Lung (tissue), 12 donors: ENCODE measurements around the gene ABHD17B. TPM values are rescaled to one million over a fixed set of nuclear protein-coding genes. Genes with fewer than 3 reads are reported as not detected.

ENCODE experiments used
- ATAC-seq: fragments of 200-7000 bp; cut with Tn5 transposase; one replicate; pipeline ENCODE4 v1.9.1; 2020; ENCODE audit warnings: moderate number of reproducible peaks; ENCODE audit not compliant: insufficient read depth, low FRiP score
- DNase-seq, 3 donors: peaks; one replicate each; pipeline ENCODE4 v3.0.0-alpha.2; 2013 to 2017
- H3K27ac ChIP-seq, 2 donors: one replicate each; pipeline ENCODE4 v1.5.1; 2013; ENCODE audit warnings: mild to moderate bottlenecking in 2 of 2, moderate library complexity in 2 of 2, control low read depth in 1 of 2, inconsistent platforms in 1 of 2, low read depth in 1 of 2, low read length in 1 of 2
- H3K27me3 ChIP-seq, 3 donors: one replicate each; pipeline ENCODE4 v1.5.1; 2013; ENCODE audit warnings: low read length in 2 of 3; ENCODE audit not compliant: control insufficient read depth in 3 of 3, insufficient read depth in 3 of 3
- H3K36me3 ChIP-seq, 4 donors: one replicate each; pipeline ENCODE4 v1.5.1; 2013; ENCODE audit warnings: low read length in 4 of 4, mild to moderate bottlenecking in 1 of 4, moderate library complexity in 1 of 4; ENCODE audit not compliant: control insufficient read depth in 4 of 4, insufficient read depth in 4 of 4
- H3K4me1 ChIP-seq, 5 donors: one replicate each; pipeline ENCODE4 v1.5.1; 2013; ENCODE audit warnings: low read length in 5 of 5, mild to moderate bottlenecking in 2 of 5, moderate library complexity in 1 of 5; ENCODE audit not compliant: control insufficient read depth in 5 of 5, insufficient read depth in 5 of 5
- H3K4me3 ChIP-seq: one replicate; pipeline ENCODE4 v1.5.1; 2013; ENCODE audit warnings: mild to moderate bottlenecking, control low read depth, moderate library complexity
- H3K9ac ChIP-seq, 2 donors: one replicate each; pipeline ENCODE4 v1.5.1; 2013; ENCODE audit warnings: low read length in 2 of 2, control low read depth in 1 of 2; ENCODE audit not compliant: insufficient read depth in 1 of 2
- H3K9me3 ChIP-seq, 4 donors: one replicate each; pipeline ENCODE4 v1.5.1; 2013; ENCODE audit warnings: low read length in 3 of 4, mild to moderate bottlenecking in 1 of 4, moderate library complexity in 1 of 4; ENCODE audit not compliant: control insufficient read depth in 4 of 4, insufficient read depth in 3 of 4
- CTCF ChIP-seq: IDR thresholded peaks from 2 replicates; pipeline ENCODE4 v1.5.1; 2012; ENCODE audit warnings: mild to moderate bottlenecking; ENCODE audit errors: control extremely low read depth, extremely low read depth
- WGBS, 2 donors: extraction: QIAGEN DNeasy Blood & Tissue Kit; methylation state at CpG; one replicate each; pipeline ENCODE4 v1.1.7; 2013; 5-methylcytosine and 5-hydroxymethylcytosine counted together
- polyA plus RNA-seq, 2 donors: library from polyadenylated mRNA; stranded (reverse); fragments of 200-250 nt; gene quantifications; one replicate each; pipeline ENCODE4 v1.2.1, GENCODE V29; 2013
- total RNA-seq, 2 donors: library from RNA; depleted of rRNA in 1 of 2; stranded (reverse); fragments of >200 nt in 1 of 2; gene quantifications; one replicate each; pipeline ENCODE4 v1.2.1, GENCODE V29; 2014 to 2021
- donor health status: control.
- donor health status: control.
- donor health status: Bipolar disorder and iron deficiency.
- donor health status: healthy.
- donor health status: DM: yes; HTN: yes; CAD: no.

The ABHD17B gene
- total and polyA plus RNA-seq, 4 donors: 3.2 to 37.7 (median 13.8) TPM

GRCh38 chr9:71859939-71860338 is 51.1 kb downstream of the ABHD17B start:
- ATAC-seq (no peak), DNase-seq (no peak)
- Histone ChIP-seq H3K9me3 (peaks cover 0 to 10% (median 5%) of the 10 kb centered on the region in 4 donors), H3K27me3 (no peaks in the 10 kb centered on the region), H3K4me1 (no peaks in the 10 kb centered on the region), H3K27ac (no peak overlapping the region), H3K4me3 (no peak overlapping the region), H3K9ac (no peak overlapping the region), H3K36me3 (no peaks in the 10 kb centered on the region)
- TF ChIP-seq CTCF: no peak
- WGBS, 2 donors: 98% methylated on average over 3 of the region's 3 CpGs

GRCh38 chr9:71858812-71859211 is 52.2 kb downstream of the ABHD17B start:
- H3K4me1 ChIP-seq: no peaks in the 10 kb centered on the region
- no peak for DNase-seq
- H3K27me3 ChIP-seq: no peaks in the 10 kb centered on the region
- ATAC-seq: no peak
- H3K27ac ChIP-seq: no peak overlapping the region
- no peak overlapping the region for H3K4me3 ChIP-seq
- H3K36me3 ChIP-seq: no peaks in the 10 kb centered on the region
- H3K9me3 ChIP-seq: peaks cover 0 to 10% (median 5%) of the 10 kb centered on the region in 4 donors
- no peak overlapping the region for H3K9ac ChIP-seq
- TF ChIP-seq CTCF: no peak

GRCh38 chr9:71858102-71858798 is 52.7 kb downstream of the ABHD17B start:
- 78 to 92% methylated on average over 2 of the region's 2 CpGs for WGBS, 2 donors
- no peak for ATAC-seq
- Histone ChIP-seq H3K9me3 (peaks cover 0 to 10% (median 5%) of the 10 kb centered on the region in 4 donors), H3K27me3 (no peaks in the 10 kb centered on the region), H3K36me3 (no peaks in the 10 kb centered on the region), H3K9ac (no peak overlapping the region), H3K4me3 (no peak overlapping the region), H3K27ac (no peak overlapping the region), H3K4me1 (no peaks in the 10 kb centered on the region)
- TF ChIP-seq CTCF: no peak
- no peak for DNase-seq

- no peaks in the 10 kb centered on the region for H3K4me1 ChIP-seq
- peak in 1 of 3 donors; percentile 11 for DNase-seq
- H3K27me3 ChIP-seq: no peaks in the 10 kb centered on the region
- H3K36me3 ChIP-seq: no peaks in the 10 kb centered on the region
- no peak for ATAC-seq
- H3K9me3 ChIP-seq: peaks cover 0 to 10% (median 5%) of the 10 kb centered on the region in 4 donors
- no peak overlapping the region for H3K4me3 ChIP-seq
- no peak for TF ChIP-seq CTCF
- no peak overlapping the region for H3K27ac ChIP-seq
- H3K9ac ChIP-seq: no peak overlapping the region
These were observed 53.8 kb downstream of the ABHD17B start for GRCh38 chr9:71857159-71857558.
